BE2C (cell line): ENCODE results near the gene DNAJB1.

Experiments
- DNase-seq: peaks from one replicate; pipeline ENCODE4 v3.0.0-alpha.2; 2020
- H3K27me3 ChIP-seq: fragments of 250-450 bp; sonication (Bioruptor Pico); 2 replicates; pipeline ENCODE4 v1.5.1; 2020; ENCODE audit warnings: mild to moderate bottlenecking
- H3K36me3 ChIP-seq: fragments of 250-450 bp; sonication (Bioruptor Pico); 2 replicates; pipeline ENCODE4 v1.5.1; 2020; ENCODE audit warnings: mild to moderate bottlenecking
- H3K4me1 ChIP-seq: fragments of 250-450 bp; sonication (Bioruptor Pico); 2 replicates; pipeline ENCODE4 v1.5.1; 2020
- H3K4me3 ChIP-seq: 2 replicates; pipeline ENCODE4 v1.5.1; 2011; ENCODE audit warnings: low read depth, low read length
- H3K9me3 ChIP-seq: fragments of 250-450 bp; sonication (Bioruptor Pico); 2 replicates; pipeline ENCODE4 v1.5.1; 2020
- CTCF ChIP-seq: IDR thresholded peaks from 2 replicates; pipeline ENCODE4 v1.5.1; 2012; ENCODE audit warnings: mild to moderate bottlenecking, low read depth, low read length

Gene DNAJB1

GRCh38 chr19:14516746-14517438, 1.3 kb downstream of the DNAJB1 start:
- no peaks in the 10 kb centered on the region for H3K27me3 ChIP-seq
- DNase-seq, result no peak
- TF ChIP-seq CTCF, result no peak
- H3K36me3 ChIP-seq, result peaks cover 23% of the 10 kb centered on the region
- no peaks in the 10 kb centered on the region for H3K4me1 ChIP-seq
- H3K9me3 ChIP-seq, result no peaks in the 10 kb centered on the region
- H3K4me3 ChIP-seq, result peak overlapping the region; percentile 90

GRCh38 chr19:14516048-14516534, 2.1 kb downstream of the DNAJB1 start:
- no peaks in the 10 kb centered on the region for H3K9me3 ChIP-seq
- TF ChIP-seq CTCF, result no peak
- no peaks in the 10 kb centered on the region for H3K27me3 ChIP-seq
- no peaks in the 10 kb centered on the region for H3K4me1 ChIP-seq
- H3K36me3 ChIP-seq, result peaks cover 23% of the 10 kb centered on the region
- no peak for DNase-seq
- H3K4me3 ChIP-seq, result peak overlapping the region; percentile 90

- Histone ChIP-seq H3K4me3 (peak overlapping the region; percentile 90; the same call in 1 of the 2 replicates), H3K27me3 (no peaks in the 10 kb centered on the region), H3K4me1 (no peaks in the 10 kb centered on the region), H3K9me3 (no peaks in the 10 kb centered on the region), H3K36me3 (peaks cover 23% of the 10 kb centered on the region)
- no peak for TF ChIP-seq CTCF
- no peak for DNase-seq
Observed at GRCh38 chr19:14515501-14516047, 2.6 kb downstream of the DNAJB1 start.

GRCh38 chr19:14514215-14514863, 3.9 kb downstream of the DNAJB1 start:
- H3K4me3 ChIP-seq, result no peak overlapping the region
- no peak for DNase-seq
- no peaks in the 10 kb centered on the region for H3K4me1 ChIP-seq
- no peaks in the 10 kb centered on the region for H3K9me3 ChIP-seq
- no peaks in the 10 kb centered on the region for H3K27me3 ChIP-seq
- H3K36me3 ChIP-seq, result peaks cover 23% of the 10 kb centered on the region
- no peak for TF ChIP-seq CTCF

GRCh38 chr19:14512406-14512961, 5.7 kb downstream of the DNAJB1 start:
- TF ChIP-seq CTCF, result no peak
- H3K9me3 ChIP-seq, result no peaks in the 10 kb centered on the region
- no peaks in the 10 kb centered on the region for H3K4me1 ChIP-seq
- H3K4me3 ChIP-seq, result no peak overlapping the region
- no peak for DNase-seq
- peaks cover 23% of the 10 kb centered on the region for H3K36me3 ChIP-seq
- H3K27me3 ChIP-seq, result no peaks in the 10 kb centered on the region

GRCh38 chr19:14511229-14511593, 7.0 kb downstream of the DNAJB1 start:
- H3K27me3 ChIP-seq, result no peaks in the 10 kb centered on the region
- no peak for TF ChIP-seq CTCF
- H3K4me1 ChIP-seq, result no peaks in the 10 kb centered on the region
- H3K36me3 ChIP-seq, result peaks cover 20% of the 10 kb centered on the region
- no peak overlapping the region for H3K4me3 ChIP-seq
- no peaks in the 10 kb centered on the region for H3K9me3 ChIP-seq
- DNase-seq, result no peak
